K562 (cell line): ENCODE results near the gene FAM184B. TPM values are rescaled to one million over a fixed set of nuclear protein-coding genes. Genes with fewer than 3 reads are reported as not detected.

Experiments used
- ATAC-seq: fragments of 200-7000 bp; cut with Tn5 transposase; 3 replicates; pipeline ENCODE4 v1.9.1; 2020; ENCODE audit warnings: moderate library complexity
- BruUV-seq: library from RNA; stranded (reverse); fragments of 400-500 nt; replicated peaks from 2 replicates; lab custom pipeline; 2021; lab: Mats Ljungman, UMichigan
- CTCF ChIA-PET: fragments of 300-600 bp; formaldehyde crosslinking; extraction: SDS; loops from one replicate; lab custom pipeline; 2021; ENCODE audit warnings: low intra/inter-chr PET ratio; lab: Yijun Ruan, JAX
- POLR2A ChIA-PET: fragments of 300-600, 350-650 bp; sonication (Branson Sonifier 250); formaldehyde crosslinking; extraction: SDS; loops from one replicate; lab custom pipeline; 2021; ENCODE audit warnings: antibody characterized with exemption, inconsistent platforms; lab: Yijun Ruan, JAX
- DNase-seq, 4 experiments: peaks; one replicate each; pipeline versions ENCODE4 v3.0.0 to v3.0.0-alpha.2; 2011 to 2018; ENCODE audit warnings: low spot score in 3 of 4, mixed read lengths in 3 of 4; ENCODE audit errors: extremely low read depth in 1 of 4
- FAIRE-seq: peaks from 2 replicates; lab custom pipeline; 2011; peaks lifted over from hg19 to GRCh38; lab: Jason Lieb, UNC
- H2AFZ ChIP-seq: 2 replicates; pipeline ENCODE4 v1.6.0; 2011; ENCODE audit warnings: low read depth, low read length, control low read depth, inconsistent platforms
- H3K27ac ChIP-seq: fragments of 200-600 bp; 3 replicates; pipeline ENCODE4 v1.8.0; 2011; ENCODE audit warnings: low read depth, mild to moderate bottlenecking, control low read depth, inconsistent platforms, low read length, moderate library complexity, mixed read lengths; ENCODE audit errors: extremely low read depth
- H3K27me3 ChIP-seq, 2 experiments: fragments of 300-600 bp in 1 of 2; 2 replicates in 1 of 2; 3 replicates in 1 of 2; pipeline versions ENCODE4 v1.6.0 to v1.8.0; 2011; ENCODE audit warnings: inconsistent platforms in 2 of 2, low read length in 2 of 2, mild to moderate bottlenecking in 1 of 2, mixed read lengths in 1 of 2, moderate library complexity in 1 of 2; ENCODE audit not compliant: control insufficient read depth in 2 of 2, insufficient read depth in 2 of 2
- H3K36me3 ChIP-seq: fragments of 300-600 bp; 3 replicates; pipeline ENCODE4 v1.8.0; 2011; ENCODE audit warnings: mild to moderate bottlenecking, low read length, inconsistent platforms; ENCODE audit not compliant: control insufficient read depth, insufficient read depth
- H3K4me1 ChIP-seq, 2 experiments: fragments of 200-600 bp in 1 of 2; replicated peaks in 1 of 2; 2 replicates in 1 of 2; 3 replicates in 1 of 2; pipeline versions ENCODE4 v1.5.1 to v1.8.0; 2011; ENCODE audit warnings: inconsistent platforms in 2 of 2, low read length in 2 of 2, mild to moderate bottlenecking in 1 of 2, mixed read lengths in 1 of 2, moderate library complexity in 1 of 2; ENCODE audit not compliant: control insufficient read depth in 2 of 2, insufficient read depth in 2 of 2
- H3K4me2 ChIP-seq: 2 replicates; pipeline ENCODE4 v1.6.1; 2011; ENCODE audit warnings: low read length, control low read depth, inconsistent platforms, mixed read lengths; ENCODE audit not compliant: insufficient read depth
- H3K4me3 ChIP-seq: fragments of 200-600 bp; sonication (generic), shearing (Covaris generic); 2 replicates; pipeline ENCODE4 v1.5.1; 2016; ENCODE audit warnings: control low read depth, inconsistent platforms
- H3K79me2 ChIP-seq: fragments of 200-600 bp; 3 replicates; pipeline ENCODE4 v1.8.0; 2011; ENCODE audit warnings: low read length, inconsistent platforms; ENCODE audit not compliant: control insufficient read depth, insufficient read depth
- H3K9ac ChIP-seq, 2 experiments: 2 replicates each; pipeline versions ENCODE4 v1.6.0 to v1.6.1; 2011; ENCODE audit warnings: low read depth in 2 of 2, low read length in 2 of 2, control low read depth in 1 of 2, inconsistent platforms in 1 of 2, mild to moderate bottlenecking in 1 of 2, mixed read lengths in 1 of 2; ENCODE audit not compliant: insufficient read depth in 1 of 2
- H3K9me1 ChIP-seq: one replicate; pipeline ENCODE4 v1.6.0; 2011; ENCODE audit warnings: inconsistent platforms, mild to moderate bottlenecking, low read length, moderate library complexity; ENCODE audit not compliant: control insufficient read depth, insufficient read depth
- H3K9me3 ChIP-seq: replicated peaks from 2 replicates; pipeline ENCODE4 v1.5.1; 2011; ENCODE audit warnings: low read depth, low read length, inconsistent platforms; ENCODE audit not compliant: control insufficient read depth, insufficient read depth
- H4K20me1 ChIP-seq: replicated peaks from 2 replicates; pipeline ENCODE4 v1.6.1; 2011; ENCODE audit warnings: low read length, inconsistent platforms, mixed read lengths; ENCODE audit not compliant: control insufficient read depth, insufficient read depth
- FOSL1 ChIP-seq: fragments of 200-800 bp; sonication (Bioruptor generic); conservative IDR thresholded peaks from 2 replicates; pipeline ENCODE4 v1.6.1; 2016; ENCODE audit warnings: missing genetic modification characterization, missing compliant biosample characterization
- JUND ChIP-seq, 2 experiments: IDR thresholded peaks; 2 replicates in 1 of 2; 3 replicates in 1 of 2; pipeline ENCODE4 v1.6.1; 2011; ENCODE audit warnings: borderline replicate concordance in 2 of 2, low read depth in 2 of 2, low read length in 2 of 2, improper control_type of control experiment in 1 of 2, missing biosample characterization in 1 of 2, missing genetic modification characterization in 1 of 2, missing genetic modification reagents in 1 of 2
- KDM1A ChIP-seq, 2 experiments: fragments of 450-650 bp; IDR thresholded peaks; 2 replicates each; pipeline ENCODE4 v1.6.1; 2016; ENCODE audit warnings: mild to moderate bottlenecking in 2 of 2
- NFE2 ChIP-seq: IDR thresholded peaks from 2 replicates; pipeline ENCODE4 v1.6.1; 2014; ENCODE audit warnings: antibody characterized with exemption, low read depth
- NFE2L1 ChIP-seq: fragments of 450-650 bp; IDR thresholded peaks from 2 replicates; pipeline ENCODE4 v1.6.1; 2016; ENCODE audit warnings: missing genetic modification characterization, low read depth, mild to moderate bottlenecking, missing compliant biosample characterization, moderate library complexity, borderline replicate concordance
- NRF1 ChIP-seq, 2 experiments: fragments of 450-650 bp; IDR thresholded peaks in 1 of 2; conservative IDR thresholded peaks in 1 of 2; 2 replicates each; pipeline ENCODE4 v1.6.1; 2014; ENCODE audit warnings: mild to moderate bottlenecking in 2 of 2
- RCOR1 ChIP-seq, 2 experiments: IDR thresholded peaks; 2 replicates each; pipeline ENCODE4 v1.6.1; 2012; ENCODE audit warnings: low read depth in 2 of 2, low read length in 2 of 2, borderline replicate concordance in 1 of 2, improper control_type of control experiment in 1 of 2
- SPI1 ChIP-seq: IDR thresholded peaks from 2 replicates; pipeline ENCODE4 v1.6.1; 2011; ENCODE audit warnings: low read depth, low read length, control low read depth, borderline replicate concordance
- ZBTB1 ChIP-seq: sonication (generic); formaldehyde crosslinking; IDR thresholded peaks from 2 replicates; pipeline ENCODE4 v1.8.1; 2023; ENCODE audit warnings: missing genetic modification reagents, low read depth, mild to moderate bottlenecking, borderline replicate concordance
- ZBTB7A ChIP-seq: IDR thresholded peaks from 2 replicates; pipeline ENCODE4 v1.6.1; 2011; ENCODE audit warnings: low read depth, mild to moderate bottlenecking, low read length, moderate library complexity, borderline replicate concordance; ENCODE audit not compliant: control insufficient read depth
- ZBTB8A ChIP-seq: fragments of 450-650 bp; IDR thresholded peaks from 2 replicates; pipeline ENCODE4 v1.6.1; 2018; ENCODE audit warnings: mild to moderate bottlenecking, moderate library complexity; ENCODE audit not compliant: partially characterized antibody
- ZNF121 ChIP-seq: sonication (generic); formaldehyde crosslinking; conservative IDR thresholded peaks from 2 replicates; pipeline ENCODE4 v1.8.0; 2022; ENCODE audit warnings: missing genetic modification reagents
- ZNF311 ChIP-seq: fragments of 250-450 bp; sonication (Bioruptor Pico); IDR thresholded peaks from 2 replicates; pipeline ENCODE4 v1.4.0; 2020; ENCODE audit warnings: mild to moderate bottlenecking, moderate library complexity
- WGBS: fragments of 100-300 bp; shearing (Covaris generic); methylation state at CpG from one replicate; pipeline ENCODE4 v1.1.6; 2016; ENCODE audit warnings: low coverage, mixed read lengths; ENCODE audit not compliant: insufficient coverage; ENCODE audit errors: missing lambda C conversion rate; 5-methylcytosine and 5-hydroxymethylcytosine counted together
- in situ Hi-C: fragments of 300-500 bp; cut with MboI; formaldehyde crosslinking; loops from 4 replicates; pipeline ENCODE4 v1.15.0; 2018; ENCODE audit warnings: inconsistent platforms, mixed read lengths
- intact Hi-C: fragments of 100-400 bp; cut with micrococcal nuclease; formaldehyde crosslinking; loops from 2 replicates; pipeline ENCODE4 v1.14.2; 2022
- polyA plus RNA-seq, 8 experiments: library from polyadenylated mRNA; depleted of rRNA in 4 of 8; stranded (reverse) in 5 of 8; unstranded in 3 of 8; fragments of >200 nt; fragmentation: Nextera tagmentation in 2 of 8; fragmentation: Illumina TruSeq in 1 of 8; extraction: Ambion mirVana in 2 of 8; extraction: Trizol in 1 of 8; gene quantifications; 2 replicates each; pipeline versions ENCODE4 v1.2.1 to v1.2.3, GENCODE V29; 2011 to 2014; ENCODE audit warnings: inconsistent platforms in 1 of 8, missing spikeins in 1 of 8
- total RNA-seq, 7 experiments: library from RNA; depleted of rRNA in 6 of 7; stranded (reverse); fragments of >200 nt in 6 of 7; fragmentation: Illumina TruSeq in 2 of 7; extraction: Trizol in 2 of 7; gene quantifications; 2 replicates each; pipeline versions ENCODE4 v1.2.1 to v1.2.3, GENCODE V29; 2011 to 2021; ENCODE audit warnings: low replicate concordance in 1 of 7

The FAM184B gene
- total and polyA plus RNA-seq, 9 of the 15 experiments (the other 6 are each of a cell fraction or from before 2014, with no cell fraction given): not detected

DNA sequence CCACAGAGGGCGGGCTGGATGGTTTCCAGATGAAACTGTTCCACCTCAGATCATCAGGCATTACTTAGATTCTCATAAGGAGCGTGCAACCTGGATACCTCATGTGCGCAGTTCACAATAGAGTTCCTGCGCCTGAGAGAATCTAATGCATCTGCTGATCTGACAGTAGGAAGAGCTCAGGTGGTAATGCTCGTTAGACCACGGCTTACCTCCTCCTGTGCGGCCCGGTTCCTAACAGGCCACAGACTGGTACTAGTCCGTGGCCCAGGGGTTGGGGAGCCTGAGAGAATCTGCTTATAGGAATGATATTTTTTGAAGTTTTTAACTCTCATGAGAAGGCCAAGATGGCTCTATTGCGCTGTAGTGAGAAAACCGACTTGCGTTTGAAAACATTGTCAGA, 34.7 kb upstream of the FAM184B start (continued):
- TF ChIP-seq ZBTB1 (CRISPR knock-in tag): no peak
- TF ChIP-seq, all 486 proteins: peak for 0

DNA sequence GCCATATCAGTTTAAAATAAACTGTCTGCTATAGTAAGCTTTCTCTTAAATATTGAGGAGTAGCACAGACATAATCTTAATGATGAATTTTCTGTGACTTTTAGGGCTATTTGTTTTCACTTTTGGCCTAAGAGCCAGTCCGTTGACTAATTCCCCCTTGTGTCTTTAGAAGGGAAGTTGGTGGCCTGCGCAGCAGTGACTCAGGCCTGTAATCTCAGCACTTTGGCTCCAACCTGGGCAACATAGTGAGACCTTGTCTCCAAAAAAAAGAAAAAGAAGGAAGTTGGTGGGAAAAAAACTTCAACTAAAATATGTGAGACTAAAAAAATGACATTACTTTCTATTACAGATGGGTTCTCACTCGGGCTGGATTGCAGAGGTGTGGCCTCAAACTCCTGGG, 32.7 kb upstream of the FAM184B start:
- intact Hi-C loops: no loop called here
- Histone ChIP-seq H3K9me3 (no peaks in the 10 kb centered on the region), H3K9ac (no peak overlapping the region; a peak in 1 of 4 replicates), H3K36me3 (peaks cover 64% of the 10 kb centered on the region), H3K4me3 (no peak overlapping the region), H3K79me2 (peaks cover 98% of the 10 kb centered on the region), H3K4me1 (peaks cover 0 to 3% of the 10 kb centered on the region in 2 experiments; a peak in 2 of 5 replicates), H2AFZ (no peak overlapping the region), H3K27ac (no peak overlapping the region), H3K27me3 (no peaks in the 10 kb centered on the region), H3K9me1 (no peaks in the 10 kb centered on the region), H4K20me1 (no peaks in the 10 kb centered on the region), H3K4me2 (no peak overlapping the region)
- in situ Hi-C loops: no loop called here
- DNase-seq (peak in 1 of 4 experiments; percentile 29), ATAC-seq (no peak)
- WGBS: 65% methylated on average over 3 of the region's 3 CpGs
- POLR2A ChIA-PET: interaction anchor here (0.6 kb wide), 1 partner anchor 48 kb away, joined by 3 read pairs; no protein-coding TSS in a partner anchor
- no TSS peak for BruUV-seq
- CTCF ChIA-PET: no interaction called here
- TF ChIP-seq ZNF311 (CRISPR knock-in tag) (no peak), FOSL1 (tag) (peak; percentile 59), RCOR1 (IDR thresholded peaks at IDR 0.05; ENCODE audit: borderline replicate concordance in 1 of 2, low read depth in 2 of 2, low read length in 2 of 2) (0 out of 4 replicates have a peak, but pooled peaks of 1 of the 2 experiments have one; percentile 26), KDM1A (IDR thresholded peaks at IDR 0.05) (0 out of 4 replicates have a peak, but pooled peaks of 1 of the 2 experiments have one; percentile 24), SPI1 (0 out of 2 replicates have a peak, but pooled peaks have one; percentile 28), NFE2 (peak; percentile 38; the same call in 1 of the 2 replicates), ZNF121 (CRISPR knock-in tag) (peak; percentile 92), JUND (IDR thresholded peaks at IDR 0.05; ENCODE audit: borderline replicate concordance, low read depth, low read length) (peak; percentile 28; the same call in 1 of the 2 replicates), JUND (tag; IDR thresholded peaks at IDR 0.05; ENCODE audit: borderline replicate concordance, low read depth, low read length) (no peak), NFE2L1 (peak; percentile 17; the same call in 1 of the 2 replicates), ZBTB7A (no peak), NRF1 (conservative IDR thresholded peaks at IDR 0.05 in 1 of 2, IDR thresholded peaks at IDR 0.05 in 1 of 2) (peak; percentile 43 to 53; a peak in 3 of 4 replicates), ZBTB8A (no peak)
- TF ChIP-seq, all 486 proteins: peak for 9
- no peak for FAIRE-seq
